GM21528 (cell line): Measurements from ENCODE around the gene FUNDC2.

Experiments used
- ATAC-seq: cut with Tn5 transposase; IDR thresholded peaks from one replicate; pipeline ENCODE4 v1.9.1; 2021; ENCODE audit warnings: mild to moderate bottlenecking, moderate library complexity; ENCODE audit not compliant: unreplicated experiment, low FRiP score

FUNDC2 gene

DNA sequence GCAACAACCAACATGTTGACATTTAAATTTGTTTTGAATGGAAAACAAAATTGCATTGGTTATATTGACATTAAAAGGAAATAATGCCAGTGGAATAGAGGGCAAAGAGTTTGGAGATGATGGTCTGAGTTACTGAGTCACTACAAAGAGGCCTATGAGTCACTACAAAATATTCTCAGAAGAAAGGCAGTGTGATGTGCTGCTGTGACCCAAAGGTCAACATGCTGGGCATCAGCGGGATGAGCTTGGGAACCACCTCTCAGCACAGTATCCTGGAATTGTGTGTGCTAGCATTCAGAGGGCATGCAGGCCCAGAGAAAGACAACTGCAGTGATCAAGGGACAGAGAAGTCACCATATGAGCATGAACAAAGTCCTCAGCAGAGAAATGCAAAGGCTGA, 41.5 kb downstream of the FUNDC2 start:
- ATAC-seq = no peak

DNA sequence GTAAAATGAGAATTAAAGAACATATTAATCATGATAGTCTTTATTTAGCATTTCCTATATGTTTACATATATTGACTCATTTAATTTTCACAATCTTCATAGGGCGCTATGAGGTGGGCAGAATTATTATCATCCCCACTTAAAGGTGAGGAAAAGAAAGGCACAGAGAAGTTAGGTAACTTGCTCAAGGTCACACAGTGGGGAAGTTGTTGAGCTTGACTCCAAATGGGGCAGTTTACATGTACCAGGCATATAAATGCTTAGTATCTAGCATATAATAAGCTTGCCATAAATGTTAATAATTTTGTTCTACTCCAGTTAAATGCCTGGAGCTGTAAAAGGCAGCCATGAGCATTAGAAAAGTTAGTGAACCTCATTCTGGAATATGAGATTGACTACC, 42.8 kb downstream of the FUNDC2 start:
- ATAC-seq = no peak

DNA sequence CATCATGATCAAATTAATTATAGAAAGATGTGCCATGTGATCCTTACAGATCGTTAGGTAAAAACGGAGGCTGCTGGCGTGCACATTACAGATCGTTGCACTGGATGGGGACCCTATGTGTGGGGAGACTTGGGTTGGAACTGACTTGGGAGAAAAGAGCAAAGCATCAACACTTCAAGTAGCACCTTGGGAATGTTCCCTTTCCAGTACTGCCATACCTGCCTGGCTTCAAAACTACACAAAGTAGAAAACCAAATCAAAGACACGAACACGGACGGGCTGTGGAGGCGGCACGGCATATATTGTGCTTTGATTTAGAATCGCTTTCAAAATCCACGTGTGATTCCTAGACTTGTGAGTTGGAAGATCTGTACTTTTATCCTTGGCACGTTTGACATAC, 43.4 kb downstream of the FUNDC2 start:
- ATAC-seq = no peak

DNA sequence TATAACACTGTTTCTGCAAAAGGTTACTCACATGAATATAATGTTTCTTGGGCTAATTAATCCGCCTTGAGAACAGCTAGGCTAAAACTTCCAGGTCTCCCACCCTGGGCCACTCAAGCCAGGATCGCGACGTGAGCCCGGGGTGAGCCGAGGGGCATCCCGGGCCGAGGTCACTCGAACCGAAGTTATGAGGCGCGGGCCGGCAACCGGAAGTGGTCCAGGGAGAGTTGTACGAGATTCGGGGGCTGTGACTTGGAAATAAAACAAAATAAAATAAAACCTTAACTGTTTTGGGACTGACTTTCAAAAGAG, 44.0 kb downstream of the FUNDC2 start:
- ATAC-seq = peak; percentile 35

DNA sequence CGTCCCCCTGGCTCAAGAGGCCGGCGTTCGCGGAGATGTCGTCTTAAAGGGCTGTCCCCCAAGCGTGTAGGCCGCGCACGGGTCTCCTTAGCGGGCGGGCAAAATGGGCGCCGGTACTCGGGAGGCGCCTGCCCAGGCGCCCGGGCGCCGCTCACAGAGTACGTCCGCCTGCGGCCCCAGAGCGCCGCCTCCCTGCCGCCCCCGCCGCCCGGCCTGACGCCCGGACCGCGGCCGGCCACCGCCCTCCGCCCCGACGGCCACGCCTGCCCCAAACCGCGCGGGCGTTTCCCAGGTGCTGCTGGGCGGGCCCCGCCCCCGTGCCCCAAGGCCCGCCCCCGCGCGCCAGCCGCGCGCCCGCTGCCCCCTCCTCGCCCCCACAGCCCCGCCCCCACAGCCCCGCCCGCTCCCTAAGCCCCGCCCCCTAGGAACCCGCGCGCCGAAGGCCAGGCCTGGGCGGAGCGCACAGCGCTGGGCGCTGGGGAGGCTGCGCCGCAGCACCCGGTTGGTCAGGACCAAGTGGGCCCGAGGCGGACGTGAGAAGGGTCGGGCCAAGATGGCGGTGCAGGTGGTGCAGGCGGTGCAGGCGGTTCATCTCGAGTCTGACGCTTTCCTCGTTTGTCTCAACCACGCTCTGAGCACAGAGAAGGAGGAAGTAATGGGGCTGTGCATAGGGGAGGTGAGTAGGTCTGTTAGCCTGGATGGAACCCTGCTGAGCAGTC, 44.5 kb downstream of the FUNDC2 start, which contains the start of the genes BRCC3, CMC4 and MTCP1:
TSS of gene BRCC3 (plus strand) at position 534 of the 719 bp plus-strand sequence. CDS start at position 554, 20 bp downstream.
TSS of gene CMC4 (minus strand) at position 162 of the 719 bp plus-strand sequence. CDS start 7,113 bp downstream, outside the sequence.
TSS of gene MTCP1 (minus strand) at position 162 of the 719 bp plus-strand sequence. CDS start 5,126 bp downstream, outside the sequence.
- ATAC-seq = peak; percentile 93

DNA sequence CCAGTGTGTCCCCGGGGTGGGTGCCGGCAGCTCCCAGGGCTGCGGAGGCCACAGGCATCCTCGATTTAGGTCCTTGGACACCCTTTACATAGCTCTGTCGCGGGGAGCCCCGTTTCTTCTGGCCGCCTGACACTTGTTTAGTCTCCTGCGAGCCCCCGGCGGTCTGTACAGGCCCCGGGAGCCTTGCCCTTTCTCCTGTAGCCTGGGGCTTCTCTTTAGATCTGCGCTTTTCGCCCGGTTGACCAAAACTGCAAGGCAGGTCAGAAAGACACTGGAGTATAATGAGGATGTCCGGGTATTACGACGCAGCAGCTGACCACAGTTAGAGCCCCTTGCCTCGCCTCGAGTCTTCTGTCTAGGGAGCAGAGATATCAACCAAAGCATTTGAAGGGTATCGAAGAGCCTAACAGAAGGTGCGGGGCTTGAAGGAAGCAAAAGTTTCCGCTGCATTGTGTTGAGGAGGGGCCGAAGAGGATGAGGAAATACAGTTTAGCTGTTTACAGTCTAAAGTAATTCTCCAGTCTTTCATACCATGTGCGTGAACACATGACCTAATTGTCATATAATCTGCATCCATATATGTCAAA, 45.1 kb downstream of the FUNDC2 start:
- ATAC-seq = no peak

DNA sequence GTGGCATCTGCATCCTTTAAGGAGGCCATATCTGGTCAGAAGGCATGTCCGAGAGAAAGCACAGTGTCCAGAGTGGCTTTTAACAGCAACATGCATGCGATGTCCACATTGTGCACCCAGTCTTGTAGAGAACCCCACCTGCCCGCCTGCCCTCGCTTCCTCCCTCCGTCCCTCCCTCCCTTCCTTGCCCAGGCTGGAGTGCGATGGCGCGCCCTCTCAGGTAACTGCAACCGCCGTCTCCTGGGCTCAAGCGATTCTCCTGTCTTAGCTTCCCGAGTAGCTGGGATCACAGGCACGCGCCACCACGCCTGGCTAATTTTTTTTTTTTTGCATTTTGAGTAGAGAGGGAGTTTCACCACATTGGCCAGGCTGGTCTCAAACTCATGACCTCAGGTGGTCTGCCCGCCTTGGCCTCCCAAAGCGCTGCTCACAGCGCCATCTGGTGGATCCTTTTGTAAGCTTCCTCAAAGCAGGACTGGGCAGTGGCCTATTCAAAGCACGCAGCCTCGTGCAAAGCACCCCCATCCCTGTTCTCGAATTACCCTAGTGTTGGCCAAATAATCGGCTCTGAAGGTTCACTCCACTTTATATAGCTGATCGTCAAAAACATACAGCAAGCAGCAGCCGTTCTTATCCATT, 59.7 kb downstream of the FUNDC2 start:
- no peak for ATAC-seq

DNA sequence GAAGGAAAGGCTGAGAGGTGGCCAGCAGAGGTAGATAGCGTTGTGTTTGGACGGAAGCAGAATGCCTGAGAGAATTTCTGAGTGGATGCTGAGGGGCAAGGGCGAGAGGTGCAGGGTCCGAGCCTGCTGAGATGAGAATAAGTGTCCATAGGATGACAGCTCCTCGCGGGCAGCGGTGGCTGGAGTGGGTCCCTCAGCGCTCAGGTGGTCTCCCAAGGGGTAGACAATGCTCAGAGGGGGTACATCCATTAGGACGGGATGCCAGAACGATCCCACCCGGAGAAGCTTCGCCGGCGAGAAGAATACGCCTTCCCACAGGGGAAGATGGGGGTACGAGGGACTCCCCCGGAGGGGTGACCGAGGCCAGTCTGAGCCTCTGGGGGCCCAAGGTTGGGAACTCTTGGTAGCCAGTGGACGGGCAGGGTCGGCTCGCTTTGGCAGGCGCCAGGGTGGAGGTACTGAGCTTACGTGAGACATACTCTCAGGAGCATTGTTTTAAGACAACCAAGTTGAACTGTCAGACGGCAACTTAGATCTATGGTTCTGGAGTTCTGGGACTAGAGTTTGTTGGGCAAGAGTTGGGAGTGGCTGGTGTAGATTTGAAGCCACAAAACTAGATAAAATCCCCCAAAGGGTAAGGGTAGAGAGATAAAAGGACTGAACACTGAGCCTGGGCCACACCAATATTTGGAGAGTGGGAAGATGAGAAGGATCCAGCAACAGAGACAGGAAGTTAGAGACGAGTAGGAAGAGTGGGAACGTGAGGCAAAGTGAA, 60.5 kb downstream of the FUNDC2 start:
- no peak for ATAC-seq

DNA sequence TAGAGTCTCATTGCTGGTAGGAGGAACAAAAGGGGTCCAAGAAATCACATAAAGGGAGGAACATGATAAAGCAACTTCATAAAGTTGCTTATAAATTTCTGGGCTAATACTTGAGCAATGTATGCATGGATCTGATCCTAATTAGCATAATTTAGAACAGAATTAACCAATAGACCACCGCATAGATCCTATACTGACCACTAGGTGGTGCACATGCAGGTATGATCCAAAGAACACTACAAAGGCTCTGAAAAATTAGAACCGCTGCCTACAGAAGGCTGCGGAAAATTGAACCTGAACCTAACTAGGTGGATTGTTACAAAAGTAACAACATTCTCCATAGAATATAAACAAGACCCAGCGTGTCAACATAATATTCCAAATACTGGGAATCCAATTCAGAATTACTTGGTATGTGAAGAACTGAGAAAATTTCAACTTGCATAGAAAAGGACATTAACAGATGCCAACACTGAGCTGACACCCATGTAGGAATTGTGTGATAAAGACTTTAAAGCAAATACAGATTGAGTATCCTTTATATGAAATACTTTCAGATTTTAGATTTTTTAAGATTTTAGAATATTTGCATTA, 67.9 kb downstream of the FUNDC2 start:
- no peak for ATAC-seq

DNA sequence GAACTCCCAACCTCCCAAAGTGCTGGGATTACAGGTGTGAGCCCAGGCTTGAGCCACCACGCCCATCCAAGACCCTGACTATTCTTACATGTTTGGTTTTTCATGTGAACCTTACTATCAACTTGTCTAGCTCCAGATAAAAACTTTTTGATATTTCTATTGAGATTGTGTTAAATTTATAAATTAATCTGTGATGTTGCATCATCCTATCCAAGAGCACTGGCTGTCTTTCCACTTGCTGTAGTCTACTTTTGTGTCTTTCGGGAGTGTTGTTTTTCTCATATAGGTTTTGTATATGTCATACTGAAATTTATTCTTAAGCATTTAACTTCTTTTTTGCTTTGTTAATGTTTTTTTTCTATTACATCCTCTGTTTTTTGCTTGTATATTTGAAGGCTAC, 79.3 kb downstream of the FUNDC2 start:
- ATAC-seq = no peak

DNA sequence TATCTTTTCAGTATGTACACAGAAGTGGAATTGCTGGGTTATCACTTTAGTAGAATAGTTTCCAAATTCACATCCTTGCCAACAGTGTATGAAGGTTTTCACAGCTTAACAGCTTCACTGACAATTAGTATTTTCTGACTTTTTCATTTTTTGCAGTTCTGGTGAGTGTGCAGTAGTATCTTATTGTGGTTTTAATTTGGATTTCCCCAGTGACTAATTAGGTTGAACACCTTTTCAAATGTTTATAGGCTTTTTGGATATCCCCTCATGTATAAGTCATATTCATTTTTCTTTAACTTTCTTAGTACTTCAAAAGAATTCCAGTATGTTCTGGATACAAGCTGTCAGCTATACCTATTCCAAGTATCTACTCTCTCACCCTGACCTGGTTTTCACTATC, 81.8 kb downstream of the FUNDC2 start:
- ATAC-seq = no peak
